ENCODE data around the gene TBX18. TPM values are rescaled to one million over a fixed set of nuclear protein-coding genes. Genes with fewer than 3 reads are reported as not detected.
A peak's percentile ranks its signal among the peaks of the same experiment; 100 is the strongest.

TBX18 gene
- polyA plus RNA-seq, 1 donor from 2014 or later = not detected

- peaks cover 52% of the 10 kb centered on the region for H3K27me3 Mint-ChIP-seq
- H3K4me1 Mint-ChIP-seq = peaks cover 0 to 3% (median 3%) of the 10 kb centered on the region in 3 donors
- no peak overlapping the region for H3K27ac Mint-ChIP-seq
- H3K36me3 Mint-ChIP-seq = peaks cover 1% of the 10 kb centered on the region
- H3K9me3 Mint-ChIP-seq = peaks cover 4 to 12% (median 6%) of the 10 kb centered on the region in 3 donors
- no peak overlapping the region for H3K4me3 Mint-ChIP-seq
Observed at GRCh38 chr6:84767526-84768201, 3.3 kb upstream of the TBX18 start.

- no peak overlapping the region for H3K27ac Mint-ChIP-seq
- peaks cover 1% of the 10 kb centered on the region for H3K36me3 Mint-ChIP-seq
- H3K9me3 Mint-ChIP-seq = peaks cover 4 to 12% (median 6%) of the 10 kb centered on the region in 3 donors
- H3K27me3 Mint-ChIP-seq = peaks cover 54% of the 10 kb centered on the region
- H3K4me3 Mint-ChIP-seq = no peak overlapping the region
- peaks cover 0 to 3% (median 3%) of the 10 kb centered on the region in 3 donors for H3K4me1 Mint-ChIP-seq
Observed at GRCh38 chr6:84766799-84767525, 2.6 kb upstream of the TBX18 start.

DNA sequence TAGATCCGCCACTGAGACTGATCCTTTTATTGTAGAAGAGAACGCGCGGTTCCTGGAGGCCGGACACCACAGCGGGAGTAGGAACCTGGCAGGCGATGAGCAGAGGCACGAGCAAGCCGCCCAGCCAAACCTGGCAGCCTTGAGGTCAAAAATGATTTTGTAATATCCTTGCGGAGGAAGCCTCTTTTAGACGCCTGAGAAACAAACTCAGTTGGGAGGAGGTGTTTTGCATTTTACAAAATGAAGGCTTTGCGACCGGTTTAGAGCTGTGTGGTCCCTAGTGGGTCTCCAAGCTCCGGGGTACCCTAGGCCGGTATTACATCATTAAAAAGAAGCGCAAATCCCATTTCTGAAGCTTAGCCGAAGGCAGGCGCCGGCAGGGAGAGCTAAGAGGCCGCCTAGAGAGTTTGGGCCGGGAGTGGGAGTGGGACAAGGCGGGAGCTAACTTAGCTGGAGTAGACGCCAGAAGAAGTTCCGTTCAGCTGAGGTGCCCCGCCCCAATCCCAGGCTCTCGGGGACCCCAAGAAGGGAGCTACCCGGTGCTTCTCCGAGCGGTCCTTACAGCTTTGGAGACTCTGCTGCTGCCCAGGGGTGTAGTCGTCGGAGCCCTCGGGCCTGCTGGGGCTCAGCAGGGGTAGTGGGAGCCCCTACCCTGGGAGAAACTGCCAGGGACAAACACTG lies 1.9 kb upstream of the TBX18 start:
- peaks cover 52% of the 10 kb centered on the region for H3K27me3 Mint-ChIP-seq

DNA sequence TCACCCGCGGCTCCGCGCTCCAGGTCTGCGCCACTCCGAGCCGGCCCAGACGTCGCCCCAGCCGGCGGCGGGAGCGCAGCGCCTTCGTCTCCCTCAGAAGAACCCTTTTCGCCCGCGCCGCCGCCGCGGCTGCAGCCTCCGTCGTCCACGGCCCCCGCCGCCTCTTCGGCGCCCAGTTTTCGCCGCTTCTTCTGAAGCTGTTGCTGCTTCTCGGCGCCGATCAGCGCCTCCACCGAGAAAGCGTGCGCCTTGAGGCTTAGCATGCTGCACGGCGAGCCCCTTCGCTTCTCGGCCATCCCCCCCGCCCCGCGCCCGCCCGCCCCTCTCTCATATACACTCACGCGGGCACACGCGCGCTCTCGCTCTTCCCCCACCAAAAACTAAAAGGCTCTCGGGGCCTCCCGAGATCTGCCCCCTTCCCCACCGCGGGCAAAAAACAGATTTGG lies 489 bp downstream of the TBX18 start:
- Mint-ChIP-seq H3K9me3 (peaks cover 3 to 9% (median 4%) of the 10 kb centered on the region in 3 donors), H3K27me3 (peaks cover 51% of the 10 kb centered on the region), H3K4me3 (peak overlapping the region in 3 of 4 donors; percentile 60 to 78 (median 70)), H3K4me1 (peaks cover 0 to 3% (median 3%) of the 10 kb centered on the region in 3 donors), H3K36me3 (peaks cover 1% of the 10 kb centered on the region), H3K27ac (peak overlapping the region in 1 of 3 donors; percentile 84)

More for the DNA sequence above, 1.9 kb upstream of the TBX18 start:
- Mint-ChIP-seq H3K36me3 (peaks cover 1% of the 10 kb centered on the region), H3K27ac (no peak overlapping the region), H3K4me3 (peak overlapping the region in 1 of 4 donors; percentile 37), H3K9me3 (peaks cover 3 to 12% (median 4%) of the 10 kb centered on the region in 3 donors), H3K4me1 (peaks cover 0 to 3% (median 3%) of the 10 kb centered on the region in 3 donors)

- Mint-ChIP-seq H3K36me3 (peaks cover 1% of the 10 kb centered on the region), H3K27ac (no peak overlapping the region), H3K4me1 (peaks cover 0 to 4% (median 3%) of the 10 kb centered on the region in 3 donors), H3K27me3 (peaks cover 47% of the 10 kb centered on the region), H3K4me3 (peak overlapping the region in 1 of 4 donors; percentile 51), H3K9me3 (peaks cover 3 to 9% (median 4%) of the 10 kb centered on the region in 3 donors)
Observed at GRCh38 chr6:84763003-84763885, 1.2 kb downstream of the TBX18 start.

DNA sequence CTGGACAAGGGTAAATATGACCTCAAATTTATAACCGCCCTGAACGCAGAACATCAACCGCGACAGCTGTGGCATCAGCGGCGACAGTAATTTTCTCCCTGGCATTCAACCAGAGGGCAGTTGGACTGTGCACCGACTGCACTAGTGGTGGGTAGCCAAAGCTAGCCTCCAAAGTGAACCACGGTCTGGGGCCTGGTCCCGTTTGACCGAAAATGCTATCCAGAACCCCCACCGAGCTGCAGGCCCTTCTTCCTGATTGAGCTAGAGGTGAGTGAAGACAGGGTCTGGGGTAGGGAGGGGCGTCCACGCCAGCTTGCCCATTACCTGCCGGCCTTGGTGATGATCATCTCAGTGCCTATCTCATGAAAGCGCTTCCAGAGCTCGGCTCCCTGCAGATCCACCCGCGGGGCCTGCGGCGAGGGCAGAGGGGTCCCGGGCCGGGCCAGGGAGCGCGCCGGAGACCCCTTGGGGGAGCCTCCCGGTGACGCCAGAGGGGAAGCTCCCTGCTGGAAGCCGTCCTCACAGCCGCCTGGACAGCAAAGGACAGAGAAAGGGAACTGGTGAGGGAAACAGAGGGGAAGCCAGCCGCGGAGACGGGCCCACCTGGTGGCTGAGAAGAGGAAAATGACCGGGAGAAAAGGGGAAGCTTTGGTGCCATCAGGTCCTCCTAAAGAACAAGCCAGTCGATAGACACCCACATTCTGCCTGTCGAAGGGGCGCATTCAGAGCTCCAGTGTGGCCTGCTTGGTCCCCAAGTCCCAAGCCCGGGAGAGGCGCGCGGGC lies 2.0 kb downstream of the TBX18 start:
- Mint-ChIP-seq H3K36me3 (peaks cover 1% of the 10 kb centered on the region), H3K27me3 (peaks cover 41% of the 10 kb centered on the region), H3K27ac (no peak overlapping the region), H3K9me3 (peaks cover under 1 to 5% (median 3%) of the 10 kb centered on the region in 3 donors), H3K4me3 (no peak overlapping the region), H3K4me1 (peaks cover 0 to 4% (median 3%) of the 10 kb centered on the region in 3 donors)

GRCh38 chr6:84758486-84758885 lies 5.9 kb downstream of the TBX18 start:
- H3K36me3 Mint-ChIP-seq = no peaks in the 10 kb centered on the region
- no peak overlapping the region for H3K4me3 Mint-ChIP-seq
- H3K4me1 Mint-ChIP-seq = peaks cover 0 to 2% (median 0%) of the 10 kb centered on the region in 3 donors
- peaks cover 0 to 3% (median 0%) of the 10 kb centered on the region in 3 donors for H3K9me3 Mint-ChIP-seq
- no peak overlapping the region for H3K27ac Mint-ChIP-seq
- peaks cover 20% of the 10 kb centered on the region for H3K27me3 Mint-ChIP-seq

DNA sequence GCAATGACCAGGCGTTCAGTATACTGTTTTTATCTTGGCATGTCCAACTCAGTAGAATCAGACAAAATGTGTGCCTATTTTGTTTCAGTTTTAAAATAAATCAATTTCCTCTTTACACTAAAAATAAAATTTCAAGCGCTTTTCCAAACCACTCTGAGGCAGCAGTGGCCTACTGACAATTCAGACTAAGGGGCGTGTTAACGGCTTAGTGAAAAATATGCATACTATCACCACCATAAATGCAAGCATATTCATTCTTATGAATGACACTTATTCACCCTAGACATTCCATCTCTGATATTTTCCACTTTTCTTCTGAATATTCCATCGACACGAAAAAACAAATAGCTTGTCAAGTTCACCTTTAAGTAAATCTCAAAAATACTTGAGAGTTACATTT lies 7.5 kb downstream of the TBX18 start:
- no peak overlapping the region for H3K27ac Mint-ChIP-seq
- H3K4me1 Mint-ChIP-seq = peaks cover 0 to 2% (median 0%) of the 10 kb centered on the region in 3 donors
- H3K27me3 Mint-ChIP-seq = peaks cover 9% of the 10 kb centered on the region
- peaks cover 0 to 3% (median 0%) of the 10 kb centered on the region in 3 donors for H3K9me3 Mint-ChIP-seq
- H3K36me3 Mint-ChIP-seq = no peaks in the 10 kb centered on the region
- no peak overlapping the region for H3K4me3 Mint-ChIP-seq

DNA sequence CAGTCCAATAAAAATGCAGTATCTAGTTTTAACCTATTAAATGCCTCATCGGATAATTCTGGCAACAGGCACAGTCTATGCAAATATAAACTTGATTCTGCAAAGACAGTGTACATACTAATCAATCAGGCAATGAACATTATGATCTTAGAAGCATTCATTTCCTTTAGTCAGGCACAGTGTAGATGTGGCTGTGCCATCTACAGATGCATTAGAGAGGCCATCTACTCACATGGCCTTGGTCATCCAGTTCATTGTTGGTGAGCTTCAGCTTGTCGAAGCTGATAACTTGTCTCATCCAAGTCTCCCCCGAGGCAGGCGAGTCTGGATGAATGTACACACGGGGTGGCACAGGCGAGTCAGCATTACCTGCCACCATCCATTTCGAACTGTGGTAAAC lies 7.9 kb downstream of the TBX18 start:
- H3K4me1 Mint-ChIP-seq = peaks cover 0 to 2% (median 0%) of the 10 kb centered on the region in 3 donors
- H3K27me3 Mint-ChIP-seq = peaks cover 8% of the 10 kb centered on the region
- peaks cover 0 to 3% (median 0%) of the 10 kb centered on the region in 3 donors for H3K9me3 Mint-ChIP-seq
- H3K36me3 Mint-ChIP-seq = no peaks in the 10 kb centered on the region
- H3K27ac Mint-ChIP-seq = peak overlapping the region in 1 of 3 donors; percentile 43
- no peak overlapping the region for H3K4me3 Mint-ChIP-seq

DNA sequence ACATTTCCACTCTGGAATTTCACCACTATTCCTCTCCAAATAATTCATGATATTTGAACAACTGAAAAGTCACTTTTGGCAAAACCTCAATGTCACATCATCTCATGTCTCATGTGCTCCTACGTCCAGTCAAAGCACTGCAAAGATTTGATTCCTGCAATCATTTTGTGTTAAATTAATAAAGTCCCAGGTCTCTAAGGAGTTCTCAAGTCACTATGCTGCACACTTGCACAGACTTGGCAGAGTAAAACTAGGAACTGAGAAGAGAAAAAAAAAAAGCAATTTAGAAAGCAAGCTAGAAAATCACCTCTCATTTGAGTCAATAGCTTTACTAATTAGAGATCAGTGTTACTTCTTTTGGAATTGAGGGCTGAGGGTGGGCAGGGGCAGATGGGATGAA lies 11.2 kb downstream of the TBX18 start:
- H3K4me3 Mint-ChIP-seq = no peak overlapping the region
- no peaks in the 10 kb centered on the region for H3K36me3 Mint-ChIP-seq
- H3K27me3 Mint-ChIP-seq = peaks cover 3% of the 10 kb centered on the region
- H3K9me3 Mint-ChIP-seq = peaks cover 0 to 3% (median 0%) of the 10 kb centered on the region in 3 donors
- H3K4me1 Mint-ChIP-seq = no peaks in the 10 kb centered on the region
- H3K27ac Mint-ChIP-seq = no peak overlapping the region

- Mint-ChIP-seq H3K36me3 (no peaks in the 10 kb centered on the region), H3K9me3 (peaks cover 0 to 3% (median 0%) of the 10 kb centered on the region in 3 donors), H3K4me1 (no peaks in the 10 kb centered on the region), H3K4me3 (no peak overlapping the region), H3K27me3 (peaks cover 1% of the 10 kb centered on the region), H3K27ac (no peak overlapping the region)
Observed at GRCh38 chr6:84752118-84752850, 12.1 kb downstream of the TBX18 start.

- Mint-ChIP-seq H3K27ac (no peak overlapping the region), H3K9me3 (peaks cover 0 to 2% (median 0%) of the 10 kb centered on the region in 3 donors), H3K27me3 (no peaks in the 10 kb centered on the region), H3K36me3 (no peaks in the 10 kb centered on the region), H3K4me3 (no peak overlapping the region), H3K4me1 (no peaks in the 10 kb centered on the region)
Observed at GRCh38 chr6:84749181-84749580, 15.2 kb downstream of the TBX18 start.

DNA sequence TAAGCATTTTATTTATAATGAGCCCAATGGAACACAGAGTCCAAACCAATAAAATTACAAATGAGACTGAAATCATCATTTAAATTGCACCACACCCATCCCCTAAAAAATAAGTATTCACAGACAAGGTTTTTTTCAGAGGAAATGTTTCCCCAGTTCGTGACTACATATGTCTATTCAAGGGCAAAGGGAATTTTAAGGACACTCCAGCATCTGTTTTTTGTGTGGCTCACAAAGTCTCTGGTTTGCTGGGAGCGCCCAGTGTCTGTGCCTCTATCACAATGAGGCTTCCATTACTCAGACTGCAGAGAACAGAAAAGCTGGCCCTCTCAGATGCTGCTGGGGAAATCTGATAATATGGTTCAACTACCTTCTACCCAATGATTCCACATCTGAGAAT lies 16.0 kb downstream of the TBX18 start:
- H3K36me3 Mint-ChIP-seq = no peaks in the 10 kb centered on the region
- no peak overlapping the region for H3K27ac Mint-ChIP-seq
- no peaks in the 10 kb centered on the region for H3K27me3 Mint-ChIP-seq
- no peaks in the 10 kb centered on the region for H3K4me1 Mint-ChIP-seq
- H3K9me3 Mint-ChIP-seq = no peaks in the 10 kb centered on the region
- no peak overlapping the region for H3K4me3 Mint-ChIP-seq
